IMR-90 (cell line): ENCODE measurements around the gene VAV1. TPM values are rescaled to one million over a fixed set of nuclear protein-coding genes. Genes with fewer than 3 reads are reported as not detected.

Experiments used
- ATAC-seq: fragments of 200-7000 bp; cut with Tn5 transposase; 2 replicates; pipeline ENCODE4 v1.9.1; 2020; ENCODE audit warnings: low read depth, mild to moderate bottlenecking, moderate library complexity
- BruUV-seq: library from RNA; stranded (reverse); fragments of 400-500 nt; replicated peaks from 2 replicates; lab custom pipeline; 2021; lab: Mats Ljungman, UMichigan
- CTCF ChIA-PET: fragments of 300-600 bp; formaldehyde crosslinking; extraction: SDS; loops from one replicate; lab custom pipeline; 2021; ENCODE audit warnings: antibody characterized with exemption; lab: Yijun Ruan, JAX
- POLR2A ChIA-PET: fragments of 300-600 bp; sonication (Branson Sonifier 250); formaldehyde crosslinking; loops from one replicate; lab custom pipeline; 2022; ENCODE audit warnings: antibody characterized with exemption; ENCODE audit not compliant: unreplicated experiment; lab: Charles Lee
- DNase-seq: peaks from one replicate; pipeline ENCODE4 v3.0.0; 2013
- H2AFZ ChIP-seq: replicated peaks from 2 replicates; pipeline ENCODE3; 2013; ENCODE audit warnings: low read length, mild to moderate bottlenecking; ENCODE audit not compliant: poor library complexity
- H2AK5ac ChIP-seq: 2 replicates; pipeline ENCODE4 v1.6.1; 2013; ENCODE audit warnings: low read depth, low read length, inconsistent platforms
- H2AK9ac ChIP-seq: replicated peaks from 2 replicates; pipeline ENCODE3; 2013; ENCODE audit warnings: mild to moderate bottlenecking, low read depth, low read length, moderate library complexity; ENCODE audit not compliant: poor library complexity
- H2BK120ac ChIP-seq: 2 replicates; pipeline ENCODE4 v1.6.1; 2013; ENCODE audit warnings: low read depth, low read length, inconsistent platforms
- H2BK15ac ChIP-seq: 3 replicates; pipeline ENCODE4 v1.6.1; 2013; ENCODE audit warnings: low read depth, low read length, inconsistent platforms
- H2BK20ac ChIP-seq: 2 replicates; pipeline ENCODE4 v1.6.1; 2013; ENCODE audit warnings: low read depth, mild to moderate bottlenecking, inconsistent platforms, low read length, moderate library complexity
- H2BK5ac ChIP-seq: 2 replicates; pipeline ENCODE4 v1.6.1; 2013; ENCODE audit warnings: mild to moderate bottlenecking, low read depth, low read length, inconsistent platforms; ENCODE audit not compliant: poor library complexity, severe bottlenecking
- H3K14ac ChIP-seq: replicated peaks from 2 replicates; pipeline ENCODE4 v1.6.1; 2013; ENCODE audit warnings: low read depth, low read length, inconsistent platforms
- H3K18ac ChIP-seq: 2 replicates; pipeline ENCODE4 v1.6.1; 2013; ENCODE audit warnings: low read depth, low read length, control low read depth
- H3K23ac ChIP-seq: 2 replicates; pipeline ENCODE4 v1.6.1; 2013; ENCODE audit warnings: low read depth, low read length, inconsistent platforms
- H3K27ac ChIP-seq: 2 replicates; pipeline ENCODE4 v1.5.1; 2013; ENCODE audit warnings: mild to moderate bottlenecking, control low read depth, low read length; ENCODE audit not compliant: insufficient read depth
- H3K27me3 ChIP-seq: 2 replicates; pipeline ENCODE4 v1.6.1; 2013; ENCODE audit warnings: low read length; ENCODE audit not compliant: control insufficient read depth, insufficient read depth
- H3K36me3 ChIP-seq: 2 replicates; pipeline ENCODE4 v1.6.1; 2013; ENCODE audit warnings: low read length, mixed read lengths; ENCODE audit not compliant: control insufficient read depth, insufficient read depth
- H3K4ac ChIP-seq: 2 replicates; pipeline ENCODE4 v1.6.1; 2013; ENCODE audit warnings: low read depth, low read length, inconsistent platforms
- H3K4me1 ChIP-seq: 2 replicates; pipeline ENCODE4 v1.6.1; 2013; ENCODE audit warnings: low read length, mixed read lengths; ENCODE audit not compliant: control insufficient read depth, insufficient read depth
- H3K4me2 ChIP-seq: 2 replicates; pipeline ENCODE4 v1.6.1; 2013; ENCODE audit warnings: low read depth, mild to moderate bottlenecking, control low read depth, low read length, moderate library complexity
- H3K4me3 ChIP-seq: 2 replicates; pipeline ENCODE4 v1.5.1; 2013; ENCODE audit warnings: low read depth, mild to moderate bottlenecking, control low read depth, low read length, moderate library complexity; ENCODE audit not compliant: insufficient read depth
- H3K56ac ChIP-seq: 2 replicates; pipeline ENCODE4 v1.6.1; 2013; ENCODE audit warnings: low read length, inconsistent platforms; ENCODE audit not compliant: insufficient read depth; ENCODE audit errors: extremely low read depth
- H3K79me1 ChIP-seq, 2 experiments: 2 replicates each; pipeline ENCODE4 v1.6.1; 2013; ENCODE audit warnings: low read length in 2 of 2, inconsistent platforms in 1 of 2, low read depth in 1 of 2
- H3K9ac ChIP-seq: 2 replicates; pipeline ENCODE4 v1.6.1; 2013; ENCODE audit warnings: low read depth, low read length, control low read depth
- H3K9me1 ChIP-seq: 2 replicates; pipeline ENCODE4 v1.6.1; 2013; ENCODE audit warnings: low read length, inconsistent platforms; ENCODE audit not compliant: insufficient read depth
- H3K9me3 ChIP-seq: 2 replicates; pipeline ENCODE4 v1.6.1; 2013; ENCODE audit warnings: low read length; ENCODE audit not compliant: control insufficient read depth, insufficient read depth
- H4K20me1 ChIP-seq: 2 replicates; pipeline ENCODE4 v1.6.1; 2013; ENCODE audit warnings: low read length, inconsistent platforms; ENCODE audit not compliant: insufficient read depth
- H4K5ac ChIP-seq: 2 replicates; pipeline ENCODE4 v1.6.1; 2013; ENCODE audit warnings: mild to moderate bottlenecking, low read depth, low read length, control low read depth
- H4K8ac ChIP-seq, 2 experiments: 2 replicates each; pipeline ENCODE4 v1.6.1; 2013; ENCODE audit warnings: low read depth in 2 of 2, low read length in 2 of 2, control low read depth in 1 of 2, inconsistent platforms in 1 of 2
- H4K91ac ChIP-seq: 2 replicates; pipeline ENCODE4 v1.6.1; 2013; ENCODE audit warnings: low read depth, low read length, inconsistent platforms; ENCODE audit not compliant: insufficient read depth
- BHLHE40 ChIP-seq: fragments of 150-350 bp; IDR thresholded peaks from 2 replicates; pipeline ENCODE4 v1.6.1; 2016; ENCODE audit warnings: mild to moderate bottlenecking, low read depth, low read length
- CEBPB ChIP-seq: IDR thresholded peaks from 2 replicates; pipeline ENCODE4 v1.6.1; 2012; ENCODE audit warnings: low read depth, low read length, improper control_type of control experiment
- CHD1 ChIP-seq: IDR thresholded peaks from 2 replicates; pipeline ENCODE4 v1.6.1; 2012; ENCODE audit warnings: low read depth, low read length, improper control_type of control experiment
- CTCF ChIP-seq: conservative IDR thresholded peaks from 2 replicates; pipeline ENCODE4 v1.5.1; 2012; ENCODE audit warnings: mild to moderate bottlenecking, low read depth, low read length, improper control_type of control experiment
- ELK1 ChIP-seq: fragments of 150-350 bp; IDR thresholded peaks from 2 replicates; pipeline ENCODE4 v1.6.1; 2016; ENCODE audit warnings: low read depth, mild to moderate bottlenecking, low read length, moderate library complexity, borderline replicate concordance
- FOS ChIP-seq: fragments of 150-350 bp; IDR thresholded peaks from 2 replicates; pipeline ENCODE4 v1.6.1; 2016; ENCODE audit warnings: low read depth, low read length
- MAFK ChIP-seq: IDR thresholded peaks from 2 replicates; pipeline ENCODE4 v1.6.1; 2012; ENCODE audit warnings: low read depth, low read length, improper control_type of control experiment
- MAZ ChIP-seq: IDR thresholded peaks from 2 replicates; pipeline ENCODE4 v1.6.1; 2012; ENCODE audit warnings: low read depth, mild to moderate bottlenecking, low read length, improper control_type of control experiment, moderate library complexity, borderline replicate concordance
- MXI1 ChIP-seq: IDR thresholded peaks from 2 replicates; pipeline ENCODE4 v1.6.1; 2012; ENCODE audit warnings: low read depth, mild to moderate bottlenecking, low read length, moderate library complexity, borderline replicate concordance
- NFE2L2 ChIP-seq: fragments of 150-350 bp; IDR thresholded peaks from 2 replicates; pipeline ENCODE4 v1.6.1; 2016; ENCODE audit warnings: low read depth, mild to moderate bottlenecking, low read length
- POLR2A ChIP-seq: IDR thresholded peaks from 2 replicates; pipeline ENCODE4 v1.6.1; 2012; ENCODE audit warnings: mild to moderate bottlenecking, low read depth, low read length
- RAD21 ChIP-seq: IDR thresholded peaks from 2 replicates; pipeline ENCODE4 v1.6.1; 2012; ENCODE audit warnings: low read length, improper control_type of control experiment
- RCOR1 ChIP-seq: IDR thresholded peaks from 2 replicates; pipeline ENCODE4 v1.6.1; 2012; ENCODE audit warnings: mild to moderate bottlenecking, low read length, improper control_type of control experiment; ENCODE audit not compliant: insufficient replicate concordance
- RFX5 ChIP-seq: IDR thresholded peaks from 2 replicates; pipeline ENCODE4 v1.8.0; 2012; ENCODE audit warnings: low read depth, mild to moderate bottlenecking, low read length, moderate library complexity
- SMC3 ChIP-seq: fragments of 150-350 bp; IDR thresholded peaks from 2 replicates; pipeline ENCODE4 v1.6.1; 2016; ENCODE audit warnings: low read depth, mild to moderate bottlenecking, antibody characterized with exemption, low read length, moderate library complexity
- USF2 ChIP-seq: fragments of 150-350 bp; IDR thresholded peaks from 2 replicates; pipeline ENCODE4 v1.6.1; 2017; ENCODE audit warnings: mild to moderate bottlenecking, antibody characterized with exemption, low read length, low read depth
- WGBS, 2 experiments: methylation state at CpG; one replicate each; pipeline versions ENCODE4 v1.1.5 to v1.1.7; 2013; ENCODE audit warnings: missing lambda C conversion rate in 2 of 2; ENCODE audit not compliant: insufficient read length in 1 of 2; ENCODE audit errors: extremely low coverage in 2 of 2; 5-methylcytosine and 5-hydroxymethylcytosine counted together
- dilution Hi-C: fragments of 300-500 bp; cut with HindIII; formaldehyde crosslinking; loops from one replicate; pipeline ENCODE4 v1.14.3; 2018; ENCODE audit warnings: low sequenced_read_pairs; ENCODE audit not compliant: unreplicated experiment
- in situ Hi-C: fragments of 300-500 bp; cut with MboI; formaldehyde crosslinking; loops from 3 replicates; pipeline ENCODE4 v1.14.3; 2019; ENCODE audit warnings: low sequenced_read_pairs, inconsistent platforms, mixed read lengths
- intact Hi-C: fragments of 100-400 bp; cut with micrococcal nuclease; formaldehyde crosslinking; loops from 2 replicates; pipeline ENCODE4 v1.10.0; 2022
- polyA plus RNA-seq, 3 experiments: library from polyadenylated mRNA; depleted of rRNA; stranded (reverse); fragments of >200 nt; gene quantifications; 2 replicates each; pipeline ENCODE4 v1.2.3, GENCODE V29; 2012; ENCODE audit warnings: low replicate concordance in 1 of 3
- total RNA-seq: library from RNA; depleted of rRNA; stranded (reverse); fragments of >200 nt; gene quantifications from 2 replicates; pipeline ENCODE4 v1.2.3, GENCODE V29; 2012

The VAV1 gene
- total and polyA plus RNA-seq, 2 of the 4 experiments (the other 2 are of a cell fraction), result not detected

GRCh38 chr19:6826281-6826920 lies 53.9 kb downstream of the VAV1 start:
- H3K4me3 ChIP-seq, result no peak overlapping the region
- no peaks in the 10 kb centered on the region for H3K4me1 ChIP-seq
- WGBS, 2 experiments, result 77% methylated on average over 9 of the region's 15 CpGs; no CpG with 5 or more reads in 1 of the 2 experiments
- DNase-seq, result no peak
- no peak overlapping the region for H3K14ac ChIP-seq
- H2BK20ac ChIP-seq, result no peak overlapping the region
- no peak for ATAC-seq
- no peaks in the 10 kb centered on the region for H3K9me1 ChIP-seq
- no peak overlapping the region for H3K56ac ChIP-seq
- H3K23ac ChIP-seq, result no peak overlapping the region
- no peak overlapping the region for H2AK9ac ChIP-seq
- H3K4me2 ChIP-seq, result no peak overlapping the region
- H3K18ac ChIP-seq, result no peak overlapping the region
- no peak overlapping the region for H3K27ac ChIP-seq
- no peaks in the 10 kb centered on the region for H3K36me3 ChIP-seq
- no peak overlapping the region for H4K91ac ChIP-seq
- peaks cover 25% of the 10 kb centered on the region for H3K9me3 ChIP-seq
- H3K79me1 ChIP-seq, result no peaks in the 10 kb centered on the region
- CTCF ChIA-PET, result no interaction called here
- no peak overlapping the region for H2AK5ac ChIP-seq
- in situ Hi-C loops, result no loop called here
- H2AFZ ChIP-seq, result no peak overlapping the region
- no peak overlapping the region for H2BK15ac ChIP-seq
- no peak overlapping the region for H3K4ac ChIP-seq
- H2BK5ac ChIP-seq, result no peak overlapping the region
- no peak overlapping the region for H2BK120ac ChIP-seq
- dilution Hi-C loops, result no loop called here
- H4K8ac ChIP-seq, result no peak overlapping the region
- POLR2A ChIA-PET, result no interaction called here
- TF ChIP-seq RCOR1 (no peak), MAFK (no peak), CEBPB (no peak), FOS (no peak), NFE2L2 (no peak), MXI1 (no peak), ELK1 (no peak), MAZ (no peak), POLR2A (no peak), SMC3 (no peak), USF2 (no peak), RFX5 (no peak), RAD21 (no peak), BHLHE40 (no peak), CTCF (no peak), CHD1 (no peak)
- no peaks in the 10 kb centered on the region for H3K27me3 ChIP-seq
- no peaks in the 10 kb centered on the region for H4K20me1 ChIP-seq
- intact Hi-C loops, result no loop called here
- no peak overlapping the region for H4K5ac ChIP-seq
- no TSS peak for BruUV-seq
- no peak overlapping the region for H3K9ac ChIP-seq
